ENCODE measurements around the gene UTF1. TPM values are rescaled to one million over a fixed set of nuclear protein-coding genes. Genes with fewer than 3 reads are reported as not detected.
"Not testable (repeated sequence)": the region's sequence is repeated elsewhere in the genome, so short reads cannot be mapped to it uniquely, and the experiment has no call there.

UTF1 gene
- polyA plus RNA-seq, 1 donor, result not detected

DNA sequence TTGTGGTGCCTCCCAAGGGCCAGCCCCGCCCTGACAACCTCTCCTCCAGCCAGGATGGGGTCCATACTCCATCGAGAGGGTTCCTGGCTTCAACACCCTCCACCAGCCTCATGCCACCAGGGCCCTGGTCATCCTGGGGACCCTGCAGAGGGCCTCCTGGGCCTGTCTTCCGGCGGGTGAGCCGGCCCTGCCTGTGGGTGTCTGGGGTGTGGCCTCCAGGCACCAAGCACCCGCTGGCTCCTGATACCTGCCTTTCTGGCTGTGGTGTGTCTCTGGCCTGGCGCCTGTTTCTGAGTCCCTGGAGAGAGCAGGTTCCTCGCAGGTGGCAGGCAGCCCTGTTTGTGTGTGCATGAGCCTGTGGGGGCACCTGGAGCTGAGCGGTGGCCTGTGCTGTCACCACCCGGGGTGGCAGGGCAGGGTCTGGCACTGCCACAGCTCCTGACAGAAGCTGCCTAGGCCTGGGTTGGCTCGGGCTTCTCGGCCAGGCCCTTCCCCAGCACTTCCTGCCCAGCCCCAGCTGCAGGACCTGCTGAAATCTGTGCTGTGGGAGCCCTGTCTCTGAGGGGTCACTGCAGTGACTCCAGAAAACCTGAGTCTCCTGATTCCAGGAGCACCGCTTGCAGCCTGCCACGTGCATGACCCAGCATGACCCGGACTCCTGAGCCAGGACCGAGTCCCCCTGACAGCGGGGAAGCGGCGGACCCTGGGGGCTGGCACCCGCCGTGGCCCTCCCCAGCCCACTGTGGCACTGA lies 28.2 kb downstream of the UTF1 start:
- Histone ChIP-seq H3K9me3 (ENCODE audit: control insufficient read depth, low read depth, low read length) (no peaks in the 10 kb centered on the region), H3K4me1 (ENCODE audit: control insufficient read depth, insufficient read depth, low read length) (peaks cover 24% of the 10 kb centered on the region), H3K36me3 (ENCODE audit: control insufficient read depth, insufficient read depth, low read length) (no peaks in the 10 kb centered on the region), H3K27me3 (ENCODE audit: control insufficient read depth, insufficient read depth, low read length) (peaks cover 3% of the 10 kb centered on the region), H3K27ac (ENCODE audit: low read length) (no peak overlapping the region), H3K4me3 (ENCODE audit: low read length) (no peak overlapping the region)
- no CpG with 5 or more reads among the region's 21 CpGs for WGBS (ENCODE audit: insufficient coverage, low lambda C conversion rate)
- peak in 1 of 2 donors; percentile 39 for DNase-seq

DNA sequence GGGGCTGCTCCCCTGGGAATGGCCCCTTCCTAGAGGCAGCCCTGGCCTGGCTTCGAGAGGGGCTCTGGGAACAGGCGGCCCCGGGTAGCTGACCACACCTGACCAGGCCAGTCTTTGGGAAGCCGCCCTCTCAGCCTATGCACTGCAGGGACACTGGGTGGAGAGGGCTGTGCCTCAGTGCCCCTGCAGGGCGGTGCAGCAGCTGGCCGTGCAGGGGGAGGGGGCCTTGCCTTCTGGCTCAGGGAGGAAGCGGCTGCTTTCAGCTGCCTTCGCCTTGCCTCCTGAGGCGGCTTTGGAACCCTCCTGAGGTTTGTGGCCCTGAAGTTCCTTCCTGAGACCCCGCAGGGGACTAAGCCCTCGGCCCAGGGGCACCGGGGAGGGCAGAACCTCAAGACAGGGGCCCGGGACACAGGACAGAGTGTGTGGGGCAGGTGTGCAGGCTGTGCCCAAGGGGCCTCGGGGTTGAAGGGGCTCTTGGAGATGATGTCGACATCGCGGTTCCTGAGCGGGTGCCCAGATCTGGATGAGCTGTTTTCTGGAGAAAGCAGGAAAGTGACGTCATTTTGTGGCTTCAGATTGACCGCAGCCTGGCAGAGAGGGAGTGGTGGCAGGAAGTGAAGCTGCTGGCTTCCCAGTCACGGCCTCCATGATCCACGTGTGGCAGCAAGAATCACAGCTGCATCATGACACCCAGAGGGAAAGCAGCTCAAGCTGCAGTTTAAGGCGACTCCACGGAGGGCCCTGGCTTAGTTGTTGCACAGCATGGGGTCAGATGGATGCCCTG lies 29.0 kb downstream of the UTF1 start:
- H3K9me3 ChIP-seq (ENCODE audit: control insufficient read depth, low read depth, low read length), result no peaks in the 10 kb centered on the region
- no peaks in the 10 kb centered on the region for H3K36me3 ChIP-seq (ENCODE audit: control insufficient read depth, insufficient read depth, low read length)
- no peak overlapping the region for H3K4me3 ChIP-seq (ENCODE audit: low read length)
- WGBS (ENCODE audit: insufficient coverage, low lambda C conversion rate), result no CpG with 5 or more reads among the region's 24 CpGs
- no peak overlapping the region for H3K27ac ChIP-seq (ENCODE audit: low read length)
- peaks cover 24% of the 10 kb centered on the region for H3K4me1 ChIP-seq (ENCODE audit: control insufficient read depth, insufficient read depth, low read length)
- H3K27me3 ChIP-seq (ENCODE audit: control insufficient read depth, insufficient read depth, low read length), result peaks cover 3% of the 10 kb centered on the region
- DNase-seq, result no peak

DNA sequence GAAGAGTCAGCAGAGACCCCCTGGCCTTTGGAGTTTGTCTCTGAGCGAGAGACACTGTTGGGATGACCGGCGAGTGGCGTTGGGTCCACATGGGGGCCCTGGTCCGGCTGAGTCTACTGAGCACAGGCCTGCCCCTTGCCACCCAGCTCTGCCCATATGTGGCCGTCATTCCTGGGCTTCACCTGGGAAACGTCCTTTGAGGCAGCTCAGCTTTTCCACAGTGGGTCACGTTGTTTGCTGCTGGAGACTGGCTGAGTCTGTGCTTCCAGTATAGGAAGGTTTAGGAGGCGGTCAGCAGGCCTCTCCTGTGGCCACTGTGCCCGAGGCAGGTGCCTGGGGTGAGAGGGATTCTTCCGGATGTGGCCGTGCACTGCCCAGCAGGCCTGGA lies 29.6 kb downstream of the UTF1 start:
- no peaks in the 10 kb centered on the region for H3K9me3 ChIP-seq (ENCODE audit: control insufficient read depth, low read depth, low read length)
- H3K4me1 ChIP-seq (ENCODE audit: control insufficient read depth, insufficient read depth, low read length), result peaks cover 24% of the 10 kb centered on the region
- no CpG with 5 or more reads among the region's 12 CpGs for WGBS (ENCODE audit: insufficient coverage, low lambda C conversion rate)
- peaks cover 3% of the 10 kb centered on the region for H3K27me3 ChIP-seq (ENCODE audit: control insufficient read depth, insufficient read depth, low read length)
- no peak overlapping the region for H3K27ac ChIP-seq (ENCODE audit: low read length)
- no peak for DNase-seq
- no peak overlapping the region for H3K4me3 ChIP-seq (ENCODE audit: low read length)
- no peaks in the 10 kb centered on the region for H3K36me3 ChIP-seq (ENCODE audit: control insufficient read depth, insufficient read depth, low read length)

DNA sequence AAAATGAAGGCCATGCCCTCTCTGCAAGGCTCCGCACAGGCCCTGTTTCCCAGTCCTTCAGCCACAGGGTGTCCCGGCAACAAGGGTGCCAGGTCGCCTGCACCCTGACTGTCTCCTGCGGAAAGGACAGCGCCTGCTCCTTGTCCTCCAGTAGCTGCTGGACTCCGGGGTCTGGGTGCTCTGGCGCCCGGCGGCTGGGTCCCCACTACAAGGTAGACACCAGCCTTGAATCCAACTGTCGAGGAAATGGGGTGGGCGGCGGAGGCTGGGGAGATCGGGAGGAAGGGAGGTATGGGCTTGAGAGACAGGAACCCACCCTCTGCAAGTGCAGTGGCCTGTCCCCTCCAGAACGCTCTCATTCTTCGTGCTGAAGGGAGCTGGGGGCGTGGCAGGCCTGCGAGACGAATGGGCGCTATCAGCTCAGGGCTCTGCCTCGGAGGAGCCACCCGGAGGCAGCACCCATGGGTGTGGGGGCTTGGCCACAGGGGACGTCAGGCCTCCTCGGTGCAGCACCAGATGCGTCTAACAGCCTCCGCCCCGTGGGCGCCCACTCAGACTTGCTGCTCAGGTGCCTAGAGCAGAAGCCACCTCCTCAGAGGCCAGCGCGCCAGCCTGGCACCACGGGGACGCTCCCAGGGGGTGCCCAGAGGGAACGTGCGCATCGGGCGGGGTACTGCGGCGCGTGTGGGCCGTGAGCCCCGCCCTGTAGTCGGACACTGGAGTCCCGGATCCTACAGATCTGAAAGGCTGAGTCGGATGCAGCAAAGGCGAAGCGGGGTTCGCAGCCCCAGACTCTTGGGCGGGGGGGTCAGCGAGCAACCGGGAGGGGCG lies 31.1 kb downstream of the UTF1 start:
- H3K27ac ChIP-seq (ENCODE audit: low read length), result peak overlapping the region; percentile 44
- H3K36me3 ChIP-seq (ENCODE audit: control insufficient read depth, insufficient read depth, low read length), result no peaks in the 10 kb centered on the region
- no peaks in the 10 kb centered on the region for H3K9me3 ChIP-seq (ENCODE audit: control insufficient read depth, low read depth, low read length)
- DNase-seq, result peak; percentile 52 to 78
- H3K4me3 ChIP-seq (ENCODE audit: low read length), result peak overlapping the region; percentile 58
- no CpG with 5 or more reads among the region's 50 CpGs for WGBS (ENCODE audit: insufficient coverage, low lambda C conversion rate)
- peaks cover 3% of the 10 kb centered on the region for H3K27me3 ChIP-seq (ENCODE audit: control insufficient read depth, insufficient read depth, low read length)
- peaks cover 24% of the 10 kb centered on the region for H3K4me1 ChIP-seq (ENCODE audit: control insufficient read depth, insufficient read depth, low read length)

DNA sequence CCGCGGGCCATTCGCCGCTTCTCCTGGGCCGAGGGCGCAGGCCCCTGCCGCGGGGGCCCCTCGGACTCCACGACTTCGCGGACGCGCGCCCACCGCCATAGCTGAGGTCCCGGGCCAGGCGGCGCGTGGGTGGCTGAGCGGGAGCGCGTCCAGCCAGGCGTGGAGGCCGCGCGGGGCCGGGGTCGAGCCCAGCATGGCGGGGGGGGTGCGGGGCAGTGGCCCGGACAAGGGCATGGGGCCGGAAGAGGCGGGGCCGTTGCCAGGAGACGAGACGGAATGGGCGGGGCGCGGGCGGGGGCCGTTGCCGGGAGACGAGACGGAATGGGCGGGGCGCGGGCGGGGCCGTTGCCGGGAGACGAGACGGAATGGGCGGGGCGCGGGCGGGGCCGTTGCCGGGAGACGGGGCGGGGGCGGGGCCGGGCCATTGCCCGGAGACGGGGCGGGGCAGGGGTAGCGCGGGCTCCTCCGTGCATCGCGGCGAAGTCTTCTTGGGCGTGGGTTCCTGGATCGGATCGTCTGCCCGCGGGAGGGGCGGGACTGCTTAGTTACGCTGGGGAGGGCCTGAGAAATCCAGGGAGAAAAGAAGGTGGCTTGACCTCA lies 31.8 kb downstream of the UTF1 start:
- Histone ChIP-seq H3K36me3 (ENCODE audit: control insufficient read depth, insufficient read depth, low read length) (no peaks in the 10 kb centered on the region), H3K27me3 (ENCODE audit: control insufficient read depth, insufficient read depth, low read length) (peaks cover 3% of the 10 kb centered on the region), H3K4me1 (ENCODE audit: control insufficient read depth, insufficient read depth, low read length) (peaks cover 24% of the 10 kb centered on the region), H3K9me3 (ENCODE audit: control insufficient read depth, low read depth, low read length) (no peaks in the 10 kb centered on the region), H3K27ac (ENCODE audit: low read length) (peak overlapping the region; percentile 44), H3K4me3 (ENCODE audit: low read length) (peak overlapping the region; percentile 58)
- peak; percentile 57 to 77 for DNase-seq
- no CpG with 5 or more reads among the region's 79 CpGs for WGBS (ENCODE audit: insufficient coverage, low lambda C conversion rate)

DNA sequence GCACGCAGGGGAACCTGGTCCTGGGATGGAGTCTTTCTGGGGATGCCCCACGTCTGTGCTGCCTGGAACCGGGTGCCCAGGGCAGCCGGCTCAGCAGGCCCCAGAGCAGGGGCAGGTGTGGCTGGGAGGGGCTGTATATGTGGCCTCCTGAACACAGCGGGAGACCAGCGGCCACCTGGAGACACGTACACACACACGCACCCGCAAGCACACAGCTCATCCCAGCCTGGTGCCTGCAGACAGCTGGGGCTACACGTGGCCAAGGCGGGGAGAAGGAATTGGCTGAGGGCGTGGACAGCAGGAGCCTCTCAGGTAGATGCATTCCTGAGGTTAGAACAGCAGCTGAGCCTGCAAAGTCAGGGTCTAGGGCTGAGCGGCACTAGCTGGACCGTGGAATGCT lies 32.7 kb downstream of the UTF1 start:
- DNase-seq, result peak in 1 of 2 donors; percentile 50
- H3K36me3 ChIP-seq (ENCODE audit: control insufficient read depth, insufficient read depth, low read length), result no peaks in the 10 kb centered on the region
- WGBS (ENCODE audit: insufficient coverage, low lambda C conversion rate), result no CpG with 5 or more reads among the region's 14 CpGs
- no peaks in the 10 kb centered on the region for H3K9me3 ChIP-seq (ENCODE audit: control insufficient read depth, low read depth, low read length)
- H3K4me3 ChIP-seq (ENCODE audit: low read length), result no peak overlapping the region
- H3K27me3 ChIP-seq (ENCODE audit: control insufficient read depth, insufficient read depth, low read length), result peaks cover 3% of the 10 kb centered on the region
- no peak overlapping the region for H3K27ac ChIP-seq (ENCODE audit: low read length)
- peaks cover 17% of the 10 kb centered on the region for H3K4me1 ChIP-seq (ENCODE audit: control insufficient read depth, insufficient read depth, low read length)

DNA sequence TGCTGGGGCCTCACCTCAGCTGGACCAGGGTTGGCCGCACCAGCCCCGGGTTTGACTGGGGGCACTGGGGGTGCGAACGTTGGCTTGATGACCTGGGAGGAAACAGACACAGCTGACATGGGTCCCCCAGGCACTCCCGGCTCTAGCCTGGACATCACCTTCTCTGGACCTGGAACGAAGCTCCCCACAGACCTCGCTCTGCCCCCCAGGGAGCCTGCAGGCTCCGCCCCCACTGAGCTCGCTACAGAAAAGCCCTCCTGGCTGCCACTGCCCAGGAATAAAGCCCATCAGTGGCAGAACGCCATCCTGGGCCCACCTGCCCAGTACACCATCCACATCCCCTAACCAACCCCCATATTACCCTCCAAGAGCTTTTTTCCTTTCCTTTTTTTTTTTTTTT lies 33.7 kb downstream of the UTF1 start:
- Histone ChIP-seq H3K9me3 (ENCODE audit: control insufficient read depth, low read depth, low read length) (no peaks in the 10 kb centered on the region), H3K27ac (ENCODE audit: low read length) (no peak overlapping the region), H3K36me3 (ENCODE audit: control insufficient read depth, insufficient read depth, low read length) (no peaks in the 10 kb centered on the region), H3K27me3 (ENCODE audit: control insufficient read depth, insufficient read depth, low read length) (peaks cover 3% of the 10 kb centered on the region), H3K4me1 (ENCODE audit: control insufficient read depth, insufficient read depth, low read length) (peaks cover 11% of the 10 kb centered on the region), H3K4me3 (ENCODE audit: low read length) (no peak overlapping the region)
- no CpG with 5 or more reads among the region's 10 CpGs for WGBS (ENCODE audit: insufficient coverage, low lambda C conversion rate)
- DNase-seq, result no peak

DNA sequence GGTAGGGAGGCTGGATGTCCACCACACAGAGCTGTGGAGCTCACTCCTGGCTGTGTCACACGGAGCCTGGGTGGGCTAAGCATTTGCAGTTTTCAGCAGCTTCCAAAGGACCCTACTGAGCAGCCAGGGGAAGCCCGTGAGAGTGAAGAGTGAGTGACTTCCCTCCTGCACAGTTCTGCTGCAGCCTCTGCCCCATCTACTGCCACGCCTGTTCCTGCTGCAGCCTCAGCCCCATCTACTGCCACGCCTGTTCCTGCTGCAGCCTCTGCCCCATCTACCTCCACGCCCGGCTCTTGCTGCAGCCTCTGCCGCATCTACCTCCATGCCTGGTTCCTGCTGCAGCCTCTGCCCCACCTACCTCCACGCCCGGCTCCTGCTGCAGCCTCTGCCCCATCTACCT lies 34.4 kb downstream of the UTF1 start:
- Histone ChIP-seq H3K9me3 (ENCODE audit: control insufficient read depth, low read depth, low read length) (no peaks in the 10 kb centered on the region), H3K4me1 (ENCODE audit: control insufficient read depth, insufficient read depth, low read length) (peaks cover 11% of the 10 kb centered on the region), H3K27ac (ENCODE audit: low read length) (no peak overlapping the region), H3K4me3 (ENCODE audit: low read length) (no peak overlapping the region), H3K27me3 (ENCODE audit: control insufficient read depth, insufficient read depth, low read length) (peaks cover 3% of the 10 kb centered on the region), H3K36me3 (ENCODE audit: control insufficient read depth, insufficient read depth, low read length) (no peaks in the 10 kb centered on the region)
- no peak for DNase-seq
- no CpG with 5 or more reads among the region's 9 CpGs for WGBS (ENCODE audit: insufficient coverage, low lambda C conversion rate)

DNA sequence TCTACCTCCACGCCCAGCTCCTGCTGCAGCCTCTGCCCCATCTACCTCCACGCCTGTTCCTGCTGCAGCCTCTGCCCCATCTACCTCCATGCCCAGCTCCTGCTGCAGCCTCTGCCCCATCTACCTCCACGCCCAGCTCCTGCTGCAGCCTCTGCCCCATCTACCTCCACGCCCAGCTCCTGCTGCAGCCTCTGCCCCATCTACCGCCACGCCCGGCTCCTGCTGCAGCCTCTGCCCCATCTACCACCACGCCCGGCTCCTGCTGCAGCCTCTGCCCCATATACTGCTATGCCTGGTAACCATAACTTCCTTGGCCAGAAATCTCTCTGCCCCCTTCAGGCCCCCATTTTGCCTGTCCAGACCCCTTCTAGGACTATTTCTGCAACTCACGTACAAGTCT lies 35.0 kb downstream of the UTF1 start:
- WGBS (ENCODE audit: insufficient coverage, low lambda C conversion rate), result no CpG with 5 or more reads among the region's 10 CpGs

More for the DNA sequence above, 35.0 kb downstream of the UTF1 start:
- H3K27me3 ChIP-seq (ENCODE audit: control insufficient read depth, insufficient read depth, low read length); H3K9me3 ChIP-seq (ENCODE audit: control insufficient read depth, low read depth, low read length); H3K4me3 ChIP-seq (ENCODE audit: low read length); H3K27ac ChIP-seq (ENCODE audit: low read length); DNase-seq; H3K36me3 ChIP-seq (ENCODE audit: control insufficient read depth, insufficient read depth, low read length): not testable (repeated sequence)
- peaks cover 11% of the 10 kb centered on the region for H3K4me1 ChIP-seq (ENCODE audit: control insufficient read depth, insufficient read depth, low read length)
